C4-2B (cell line): ENCODE results near the gene SHISA7.

ENCODE experiments used
- H3K27ac ChIP-seq: fragments of 450-650 bp; 2 replicates; pipeline ENCODE4 v1.5.1; 2017
- CTCF ChIP-seq: fragments of 450-650 bp; conservative IDR thresholded peaks from 2 replicates; pipeline ENCODE4 v1.5.1; 2017; ENCODE audit warnings: mild to moderate bottlenecking
- ZFX ChIP-seq: fragments of 450-650 bp; IDR thresholded peaks from 2 replicates; pipeline ENCODE4 v1.6.1; 2017

The SHISA7 gene

GRCh38 chr19:55439052-55439451, 4.0 kb downstream of the SHISA7 start:
- H3K27ac ChIP-seq, result no peak overlapping the region
- no peak for TF ChIP-seq ZFX
- no peak for TF ChIP-seq CTCF

- TF ChIP-seq CTCF (no peak), ZFX (no peak)
- H3K27ac ChIP-seq, result no peak overlapping the region
These were observed 5.7 kb downstream of the SHISA7 start for GRCh38 chr19:55437410-55437809.

- H3K27ac ChIP-seq, result no peak overlapping the region
- TF ChIP-seq ZFX (no peak), CTCF (no peak)
These were observed 6.3 kb downstream of the SHISA7 start for GRCh38 chr19:55436847-55437246.

- H3K27ac ChIP-seq, result no peak overlapping the region
- TF ChIP-seq ZFX (no peak), CTCF (no peak)
These were observed 8.1 kb downstream of the SHISA7 start for GRCh38 chr19:55435020-55435419.

- no peak overlapping the region for H3K27ac ChIP-seq
- no peak for TF ChIP-seq CTCF
- no peak for TF ChIP-seq ZFX
These were observed 8.7 kb downstream of the SHISA7 start for GRCh38 chr19:55434356-55434919.

- TF ChIP-seq CTCF (no peak), ZFX (no peak)
These were observed 9.8 kb downstream of the SHISA7 start for GRCh38 chr19:55433292-55433691.

GRCh38 chr19:55432241-55432959, 10.7 kb downstream of the SHISA7 start:
- H3K27ac ChIP-seq, result no peak overlapping the region
- no peak for TF ChIP-seq CTCF
- TF ChIP-seq ZFX, result no peak

More at GRCh38 chr19:55433292-55433691, 9.8 kb downstream of the SHISA7 start:
- H3K27ac ChIP-seq, result no peak overlapping the region
